Measurements from ENCODE around the gene POMGNT1.

The POMGNT1 gene

GRCh38 chr1:46193984-46194570 is 4.2 kb downstream of the POMGNT1 start:
- no peak overlapping the region for H3K4me3 ChIP-seq (ENCODE audit: low read depth, low read length)
- TF ChIP-seq, protein P1, sequence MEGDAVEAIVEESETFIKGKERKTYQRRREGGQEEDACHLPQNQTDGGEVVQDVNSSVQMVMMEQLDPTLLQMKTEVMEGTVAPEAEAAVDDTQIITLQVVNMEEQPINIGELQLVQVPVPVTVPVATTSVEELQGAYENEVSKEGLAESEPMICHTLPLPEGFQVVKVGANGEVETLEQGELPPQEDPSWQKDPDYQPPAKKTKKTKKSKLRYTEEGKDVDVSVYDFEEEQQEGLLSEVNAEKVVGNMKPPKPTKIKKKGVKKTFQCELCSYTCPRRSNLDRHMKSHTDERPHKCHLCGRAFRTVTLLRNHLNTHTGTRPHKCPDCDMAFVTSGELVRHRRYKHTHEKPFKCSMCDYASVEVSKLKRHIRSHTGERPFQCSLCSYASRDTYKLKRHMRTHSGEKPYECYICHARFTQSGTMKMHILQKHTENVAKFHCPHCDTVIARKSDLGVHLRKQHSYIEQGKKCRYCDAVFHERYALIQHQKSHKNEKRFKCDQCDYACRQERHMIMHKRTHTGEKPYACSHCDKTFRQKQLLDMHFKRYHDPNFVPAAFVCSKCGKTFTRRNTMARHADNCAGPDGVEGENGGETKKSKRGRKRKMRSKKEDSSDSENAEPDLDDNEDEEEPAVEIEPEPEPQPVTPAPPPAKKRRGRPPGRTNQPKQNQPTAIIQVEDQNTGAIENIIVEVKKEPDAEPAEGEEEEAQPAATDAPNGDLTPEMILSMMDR (IDR thresholded peaks at IDR 0.05; ENCODE audit: insufficient read depth, low read depth, low read length, missing control alignments) = no peak
- DNase-seq (ENCODE audit: low read depth) = no peak

DNA sequence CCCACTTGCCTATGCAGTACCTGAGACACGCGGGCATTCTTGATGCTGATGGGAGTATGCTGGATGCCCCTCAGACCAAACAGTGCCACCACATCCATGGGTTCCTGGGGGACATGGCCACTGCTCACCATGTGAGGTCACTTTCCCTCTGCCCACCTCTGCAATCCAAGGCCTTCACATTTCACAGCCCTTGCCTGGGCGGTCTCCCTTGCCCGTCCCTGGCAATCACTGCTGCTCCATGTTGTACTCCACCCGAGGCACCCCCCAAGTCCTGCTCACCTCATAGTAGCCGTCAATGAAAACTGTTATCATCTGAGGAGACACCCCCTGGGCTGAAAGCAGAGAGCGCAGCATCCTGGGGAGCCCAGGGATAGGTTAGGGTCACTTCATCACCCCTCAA is 4.9 kb downstream of the POMGNT1 start:
- no peak for DNase-seq (ENCODE audit: low read depth)
- TF ChIP-seq, protein P1 (IDR thresholded peaks at IDR 0.05; ENCODE audit: insufficient read depth, low read depth, low read length, missing control alignments) = no peak
- no peak overlapping the region for H3K4me3 ChIP-seq (ENCODE audit: low read depth, low read length)

- H3K4me3 ChIP-seq (ENCODE audit: low read depth, low read length) = no peak overlapping the region
- DNase-seq (ENCODE audit: low read depth) = no peak
- TF ChIP-seq, protein P1 (IDR thresholded peaks at IDR 0.05; ENCODE audit: insufficient read depth, low read depth, low read length, missing control alignments) = no peak
These were observed 6.1 kb downstream of the POMGNT1 start for GRCh38 chr1:46192171-46192570.

DNA sequence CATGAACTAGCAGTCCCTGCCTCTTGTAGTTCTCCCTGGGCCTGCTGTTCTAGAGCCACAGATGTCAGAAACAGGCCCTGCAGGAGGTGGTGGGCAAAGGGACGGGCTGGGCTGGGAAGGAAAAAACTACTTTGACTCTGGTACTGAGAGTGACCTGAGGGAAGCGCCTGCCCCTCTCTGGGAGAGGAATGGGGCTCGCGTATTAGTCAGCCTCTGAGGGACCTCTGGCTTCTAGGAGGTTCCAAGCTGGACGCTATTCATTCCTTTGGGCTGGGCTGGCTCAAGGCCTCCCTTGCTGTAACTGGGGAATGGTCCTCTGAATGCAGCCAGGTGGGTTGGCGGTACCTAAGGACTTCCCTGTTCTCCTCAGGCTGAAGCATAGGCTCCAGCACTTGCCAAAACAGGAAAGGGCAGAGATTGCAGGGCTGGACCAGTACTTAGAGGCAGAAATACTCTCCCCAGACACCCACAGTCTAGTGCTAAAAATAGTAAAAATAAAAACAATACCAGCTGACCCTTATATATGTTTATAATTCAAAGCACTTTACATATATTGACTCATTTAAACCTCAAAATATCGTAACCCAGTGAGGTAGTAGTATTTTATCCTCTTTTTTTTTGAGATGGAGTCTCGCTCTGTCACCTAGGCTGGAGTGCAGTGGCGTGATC is 7.1 kb downstream of the POMGNT1 start:
- TF ChIP-seq, protein P1 (IDR thresholded peaks at IDR 0.05; ENCODE audit: insufficient read depth, low read depth, low read length, missing control alignments) = no peak

GRCh38 chr1:46190539-46190938 is 7.7 kb downstream of the POMGNT1 start:
- DNase-seq (ENCODE audit: low read depth) = no peak
- TF ChIP-seq, protein P1 (IDR thresholded peaks at IDR 0.05; ENCODE audit: insufficient read depth, low read depth, low read length, missing control alignments) = no peak
- no peak overlapping the region for H3K4me3 ChIP-seq (ENCODE audit: low read depth, low read length)

More for the DNA sequence above, 7.1 kb downstream of the POMGNT1 start:
- no peak overlapping the region for H3K4me3 ChIP-seq (ENCODE audit: low read depth, low read length)
- DNase-seq (ENCODE audit: low read depth) = no peak

DNA sequence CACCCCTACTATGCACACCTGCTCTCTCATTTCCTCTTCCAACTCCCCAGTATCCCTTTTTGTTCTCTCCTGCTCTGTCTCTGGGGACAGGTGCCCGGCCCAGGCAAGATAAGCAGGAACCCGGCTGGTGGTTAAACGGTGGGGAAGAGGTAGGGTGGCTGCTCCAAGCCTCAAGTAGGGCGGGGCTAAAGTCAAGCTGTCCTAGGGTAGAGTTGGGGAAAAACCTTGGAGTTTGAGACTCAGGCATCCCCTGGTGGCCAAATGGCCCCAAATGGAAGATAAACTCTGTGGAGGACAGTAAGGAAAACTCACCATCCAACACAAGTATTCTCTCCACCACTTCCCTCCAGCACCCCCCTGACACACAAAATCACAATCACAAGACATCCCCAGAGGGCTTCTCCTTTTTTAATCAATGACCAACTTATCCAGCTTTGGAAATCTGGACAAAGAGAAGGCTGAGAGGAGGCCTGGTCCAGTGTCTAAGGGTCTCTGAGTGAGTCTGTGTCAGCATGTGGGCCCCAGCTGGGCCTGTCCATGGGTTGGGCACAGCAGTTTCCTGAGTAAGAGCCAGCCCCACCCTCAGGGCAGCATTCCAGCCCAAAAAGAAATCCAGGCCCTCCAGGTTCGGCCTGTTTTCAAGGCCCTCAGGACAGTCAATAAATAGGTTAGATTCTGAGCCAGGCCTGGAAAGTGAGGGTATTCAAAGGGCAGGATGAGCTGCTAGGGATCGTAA is 9.8 kb downstream of the POMGNT1 start:
- TF ChIP-seq, protein P1 (IDR thresholded peaks at IDR 0.05; ENCODE audit: insufficient read depth, low read depth, low read length, missing control alignments) = no peak
- no peak for DNase-seq (ENCODE audit: low read depth)
- H3K4me3 ChIP-seq (ENCODE audit: low read depth, low read length) = no peak overlapping the region

All from GM12865 (cell line).